NCI-H82 treated with DMSO at 0.1 percent for 48 hours (cell line): ENCODE measurements around the gene ZBP1.

Experiments
- DNase-seq: peaks from one replicate; lab custom pipeline; 2025; ENCODE audit not compliant: unreplicated experiment; lab: John Stamatoyannopoulos, UW

Gene ZBP1

DNA sequence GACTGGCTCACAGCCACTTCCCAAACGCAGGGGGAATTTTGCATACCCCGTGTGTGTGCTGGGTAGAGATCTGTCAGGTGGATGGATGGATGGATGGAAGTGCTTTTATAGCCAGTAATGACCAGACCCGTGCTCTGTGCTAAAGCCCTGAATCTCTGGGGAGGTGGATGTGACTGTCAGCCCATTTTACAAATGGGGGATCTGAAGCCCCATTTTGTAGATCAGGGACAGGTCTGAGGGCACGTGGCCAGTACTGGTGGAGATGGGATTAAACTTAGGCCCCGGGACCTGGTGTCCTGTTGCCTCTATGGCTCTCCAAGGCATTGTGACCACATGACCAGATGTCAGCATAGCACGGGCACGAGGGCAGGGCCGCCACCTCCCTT lies 38.2 kb upstream of the ZBP1 start:
- DNase-seq: no peak

DNA sequence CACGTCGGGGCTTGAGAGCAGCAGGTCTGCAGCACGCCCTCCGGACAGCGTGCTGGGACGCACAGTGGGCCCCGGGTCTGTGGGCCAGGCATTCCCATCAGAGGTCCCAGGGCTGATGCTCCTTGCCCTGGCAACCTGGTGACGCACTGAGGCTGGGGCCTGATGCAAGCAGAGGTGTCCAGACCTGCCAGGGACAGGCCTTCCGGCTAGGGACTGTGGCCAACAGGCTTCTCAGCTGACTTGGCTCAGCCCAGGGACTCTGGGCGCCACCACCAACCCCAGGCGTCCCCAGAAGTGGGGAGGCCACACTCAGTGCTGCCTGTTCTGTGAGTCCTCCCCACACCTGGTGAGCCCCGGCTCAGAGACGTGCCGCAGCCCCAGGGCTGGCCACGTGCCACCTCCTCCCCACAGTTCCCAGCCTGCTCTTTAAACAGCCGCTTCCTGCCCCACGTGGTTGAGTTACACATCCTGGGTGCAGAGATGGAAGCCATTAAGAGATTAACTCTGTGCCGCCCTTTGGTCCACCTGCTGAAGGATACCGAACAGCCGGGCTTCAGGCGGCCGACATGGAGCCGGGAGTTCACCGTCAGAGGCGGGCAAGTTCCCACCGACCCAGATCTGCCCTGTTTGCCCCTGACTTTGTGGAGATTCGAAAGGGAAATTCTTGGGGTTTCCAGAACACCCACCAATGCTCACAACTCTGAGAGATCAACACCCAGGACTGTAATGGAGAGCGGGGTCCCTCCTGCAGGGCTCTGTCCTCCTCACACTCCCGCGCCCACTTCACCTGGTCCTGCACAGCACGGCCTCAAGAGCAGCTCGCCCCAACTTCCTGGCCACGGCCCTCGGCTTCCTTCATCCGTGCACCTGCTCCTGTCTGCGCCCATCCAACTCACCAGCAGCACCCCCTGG lies 37.6 kb upstream of the ZBP1 start:
- no peak for DNase-seq

DNA sequence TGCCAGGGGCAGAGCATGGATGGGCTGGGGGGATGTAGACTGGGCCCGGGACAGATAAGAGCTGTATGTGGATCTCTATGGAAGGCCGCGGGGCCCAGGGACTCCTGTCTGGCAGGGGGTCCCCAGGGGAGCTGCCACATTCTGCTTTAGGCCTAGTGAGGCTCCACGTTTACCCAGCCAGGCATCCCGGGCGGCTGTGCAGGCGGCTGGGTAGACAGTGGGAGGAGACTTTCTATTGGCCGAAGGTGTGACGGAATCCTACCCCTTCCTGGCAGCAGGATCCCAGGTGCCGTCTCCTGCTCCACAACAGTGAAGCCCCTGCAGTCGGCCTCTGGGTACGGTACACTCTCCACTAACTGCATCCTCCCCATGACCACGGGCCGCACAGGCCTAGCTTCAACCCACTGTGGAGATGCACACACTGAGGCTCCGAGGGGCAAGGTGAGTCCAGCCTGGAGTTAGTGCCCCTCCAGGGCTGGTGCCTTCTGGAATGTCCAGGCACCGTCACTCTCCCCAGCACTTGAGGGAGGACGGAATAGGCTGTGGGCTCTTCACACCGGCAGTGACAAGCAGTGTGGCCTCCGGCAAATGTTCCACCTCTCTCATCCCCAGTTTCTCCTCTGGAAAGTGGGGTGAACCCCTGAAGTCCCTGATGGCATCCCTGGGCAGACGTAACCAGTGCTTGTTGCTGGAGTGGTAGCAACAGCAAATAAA lies 36.8 kb upstream of the ZBP1 start:
- no peak for DNase-seq

DNA sequence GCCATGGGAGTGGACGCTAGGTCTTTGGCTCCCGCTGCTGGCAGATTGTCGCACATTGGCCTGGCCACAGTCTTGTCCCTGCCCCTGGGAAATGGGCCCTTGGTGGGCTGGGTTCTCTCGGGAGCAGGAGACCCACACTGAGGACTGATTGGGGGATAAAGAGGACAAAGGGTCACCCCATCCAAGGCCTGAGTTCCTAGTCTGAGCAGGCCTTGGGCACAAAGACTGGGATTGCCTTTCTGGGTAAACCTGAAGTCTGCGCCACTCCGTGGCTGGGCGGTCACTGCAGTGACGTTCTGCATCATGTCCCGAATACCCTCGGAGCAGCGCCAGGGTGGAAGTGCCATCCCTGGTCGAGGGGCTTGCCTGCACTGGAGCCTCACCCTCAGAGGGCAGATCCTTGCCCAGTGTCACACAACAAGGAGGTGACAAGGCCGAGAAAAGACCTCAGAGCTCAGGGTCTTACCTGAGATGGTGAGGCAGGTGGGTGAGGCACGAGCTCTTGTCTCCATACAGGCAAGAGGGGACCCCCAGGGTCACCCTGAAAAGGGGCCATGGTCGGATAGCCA lies 36.1 kb upstream of the ZBP1 start:
- no peak for DNase-seq

DNA sequence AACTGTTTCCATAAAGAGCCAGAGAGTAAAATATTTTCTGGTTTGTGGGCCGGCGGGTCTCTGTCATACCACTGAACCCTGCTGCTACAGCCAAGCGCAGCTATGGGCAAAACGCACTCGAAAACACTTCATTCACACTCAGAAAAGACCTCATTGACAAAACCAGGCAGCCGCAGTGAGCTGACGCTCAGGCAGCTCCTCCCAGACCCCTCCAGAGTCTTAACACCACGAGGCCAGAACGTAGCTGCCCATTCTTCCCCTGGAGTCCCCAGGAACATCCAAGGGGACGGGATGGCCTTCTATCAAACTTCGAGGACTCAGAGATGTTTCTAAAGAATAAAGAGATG lies 35.6 kb upstream of the ZBP1 start:
- no peak for DNase-seq

DNA sequence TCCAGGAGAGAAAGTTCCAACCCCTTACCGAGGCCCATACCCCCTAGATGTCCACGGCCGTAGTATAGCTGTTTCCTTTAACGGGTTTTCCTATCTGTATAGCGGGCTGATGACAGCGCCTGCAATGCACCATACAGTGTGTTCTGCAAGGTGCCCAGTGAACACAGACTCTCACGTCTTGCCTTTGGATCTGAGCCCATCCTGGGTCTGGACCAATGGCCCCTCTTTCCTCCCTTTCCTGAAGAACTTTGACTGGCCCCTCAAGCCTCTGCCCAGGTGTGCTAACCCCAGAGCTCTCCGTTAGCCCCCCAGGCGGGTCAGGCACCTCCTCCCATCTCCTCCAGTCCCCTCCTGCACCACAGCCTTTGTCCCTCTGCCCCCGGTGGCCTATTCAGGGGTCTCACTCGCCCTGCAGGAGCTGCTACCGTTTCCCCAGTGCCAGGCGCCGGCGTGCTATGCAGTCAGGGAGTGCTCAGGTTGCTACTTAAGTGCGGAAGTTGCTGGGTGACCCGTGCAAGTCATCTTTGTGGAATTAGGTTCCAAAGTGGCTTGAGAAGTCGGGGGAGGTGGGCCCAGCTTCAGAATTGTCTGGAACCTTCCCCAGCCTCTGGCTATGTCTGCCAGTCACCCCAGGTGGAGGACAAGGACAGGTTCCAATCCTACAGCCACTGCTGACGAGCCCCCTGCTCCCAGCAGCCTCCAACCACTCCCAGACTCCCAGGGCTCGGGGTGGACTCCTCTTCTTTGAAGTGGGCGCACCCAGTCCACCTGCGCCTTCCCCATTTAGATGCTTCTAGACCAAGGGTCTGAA lies 35.0 kb upstream of the ZBP1 start:
- no peak for DNase-seq

DNA sequence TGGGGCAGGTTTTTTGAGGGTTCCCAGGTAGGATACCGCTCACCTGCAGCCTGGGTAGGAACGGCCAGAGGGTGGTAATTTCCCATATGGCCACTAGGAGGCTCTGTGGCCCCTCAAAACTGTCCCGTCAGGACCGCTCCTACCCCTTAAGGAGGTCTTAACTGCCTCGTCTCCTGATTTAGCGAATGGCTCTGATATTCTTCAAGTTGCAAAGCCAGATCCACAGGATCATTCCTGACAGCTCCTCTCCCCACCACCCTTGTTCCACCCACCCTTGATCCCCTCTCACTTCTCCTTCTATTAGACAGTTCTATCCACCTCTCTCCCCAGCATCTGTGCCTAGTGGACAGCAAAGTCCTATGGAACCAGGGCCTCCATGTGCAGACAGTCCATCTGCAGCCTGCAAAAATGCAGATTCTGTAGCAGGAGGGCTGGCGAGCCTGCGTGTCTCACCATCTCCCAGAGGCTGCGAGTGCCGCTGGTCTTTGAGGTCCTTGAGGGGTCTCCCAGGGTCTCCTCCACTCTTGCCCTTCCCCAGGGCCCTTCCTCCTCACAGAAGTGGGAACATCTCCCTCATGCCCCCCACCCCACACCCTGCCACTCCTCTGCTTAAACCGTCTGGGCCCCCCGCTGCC lies 34.3 kb upstream of the ZBP1 start:
- peak; percentile 47 for DNase-seq

DNA sequence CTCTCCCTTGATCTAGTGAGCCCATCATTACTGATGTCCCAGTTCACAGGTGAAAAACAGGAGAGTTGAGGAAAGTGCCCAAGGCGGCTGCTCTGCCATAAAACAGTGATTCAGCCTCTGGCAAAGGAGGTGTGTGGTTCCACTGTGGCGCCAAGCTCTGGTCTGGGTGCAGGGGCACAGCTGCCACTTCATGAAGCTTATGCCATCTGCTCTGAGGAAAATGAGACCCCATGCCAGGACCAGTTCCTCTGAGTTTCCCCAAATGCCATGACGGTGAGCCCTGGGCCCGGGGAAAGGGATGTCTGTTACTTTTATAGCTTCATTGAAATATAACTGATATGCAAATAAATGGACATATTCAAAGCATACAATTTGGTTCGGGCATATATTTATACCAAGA lies 33.7 kb upstream of the ZBP1 start:
- no peak for DNase-seq

DNA sequence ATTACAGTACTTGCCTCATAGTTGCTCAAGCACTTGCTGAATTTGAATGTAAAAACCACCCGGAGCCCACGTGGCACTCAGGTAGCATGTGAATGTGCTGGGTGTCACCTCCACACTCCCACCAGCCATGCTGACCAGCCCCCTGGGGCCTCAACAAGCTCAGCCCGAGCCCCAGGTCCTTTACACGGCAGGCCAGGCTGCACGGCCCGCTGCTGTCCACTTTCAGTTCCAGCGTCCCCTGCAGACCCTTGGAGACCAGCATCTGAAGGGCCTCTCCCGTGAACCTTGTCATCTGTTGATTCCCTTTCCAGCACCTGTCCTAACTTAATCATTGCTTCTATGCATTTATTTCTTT lies 33.3 kb upstream of the ZBP1 start:
- DNase-seq: no peak

DNA sequence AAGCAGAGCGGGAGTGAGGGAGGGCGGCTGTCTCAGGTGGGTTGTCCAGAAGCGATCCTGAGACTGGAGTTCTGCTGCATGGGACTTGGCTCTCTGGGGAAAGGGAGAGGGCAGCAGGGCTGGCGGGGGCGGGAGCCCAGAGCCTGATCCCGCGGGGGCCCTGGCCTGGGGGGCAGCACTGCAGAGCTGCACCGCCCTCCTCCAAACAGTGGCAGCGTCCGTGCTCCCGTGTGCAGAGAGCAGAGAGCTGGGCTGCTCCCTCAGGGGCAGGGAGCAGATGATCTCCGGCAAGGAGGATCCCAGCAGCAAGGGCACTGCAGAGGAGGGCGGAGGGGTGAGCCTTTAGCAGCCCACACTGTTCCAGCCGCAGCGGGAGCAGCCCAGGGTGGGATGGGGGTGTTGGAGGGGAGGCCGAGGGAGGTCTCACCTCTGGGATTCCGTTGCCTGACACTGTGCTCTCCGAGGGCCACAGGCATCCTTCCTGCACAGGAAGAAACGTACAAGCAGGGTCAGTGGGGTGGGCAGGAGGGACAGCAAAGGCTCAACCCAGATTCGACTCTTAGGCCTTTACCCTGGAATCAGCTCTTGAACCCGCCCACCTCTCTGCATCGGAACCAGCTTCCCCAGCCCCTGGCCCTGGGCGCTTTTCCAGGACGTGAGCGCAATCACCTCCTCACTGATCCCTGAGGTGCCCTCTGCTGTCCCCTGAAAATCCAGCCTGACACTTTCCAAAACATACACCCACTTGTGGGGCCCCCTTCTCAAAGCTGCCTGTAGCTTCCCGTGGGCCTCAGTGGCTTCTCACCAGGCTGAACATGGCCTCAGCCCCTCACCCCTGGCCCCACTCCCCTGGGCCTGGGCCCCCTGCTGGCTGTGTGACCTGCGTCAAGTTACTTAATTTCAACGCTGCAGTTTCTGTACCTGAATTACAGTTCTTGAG lies 32.6 kb upstream of the ZBP1 start:
- DNase-seq: no peak

DNA sequence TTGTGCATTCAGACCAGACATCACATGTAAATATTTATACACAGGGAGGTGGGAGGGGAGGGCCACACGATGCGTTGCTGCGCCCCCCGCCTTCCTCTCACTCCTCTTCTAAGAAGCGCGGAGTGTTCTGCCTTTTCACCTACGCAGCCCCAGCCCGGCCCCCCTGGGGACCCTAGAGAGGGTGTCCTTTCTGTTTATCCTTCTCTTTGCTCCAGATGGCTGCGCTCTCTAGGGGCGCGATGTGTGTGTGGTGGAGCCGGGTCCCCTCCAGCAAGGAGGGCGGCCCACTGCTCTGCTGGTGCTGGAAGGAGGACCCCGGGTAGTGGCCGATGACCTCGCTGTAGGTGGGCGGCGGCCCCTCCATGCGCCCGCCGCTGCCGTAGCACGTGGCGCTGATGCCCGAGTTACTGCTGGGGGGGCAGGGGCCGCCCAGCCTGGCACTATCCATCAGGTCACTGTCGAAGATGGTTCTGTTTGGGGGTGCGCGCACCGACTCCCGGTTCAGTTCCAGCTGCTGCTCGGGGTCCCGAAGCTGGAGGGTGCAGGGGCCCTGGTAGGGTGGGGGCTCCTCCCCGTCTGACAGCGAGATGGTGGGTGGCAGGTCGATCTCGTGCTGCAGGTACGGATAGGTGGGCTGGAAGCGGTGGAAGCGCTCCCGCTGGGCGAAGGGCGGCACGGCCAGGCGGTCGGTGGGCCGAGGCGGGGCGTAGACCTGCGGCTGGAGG lies 31.8 kb upstream of the ZBP1 start:
- no peak for DNase-seq

DNA sequence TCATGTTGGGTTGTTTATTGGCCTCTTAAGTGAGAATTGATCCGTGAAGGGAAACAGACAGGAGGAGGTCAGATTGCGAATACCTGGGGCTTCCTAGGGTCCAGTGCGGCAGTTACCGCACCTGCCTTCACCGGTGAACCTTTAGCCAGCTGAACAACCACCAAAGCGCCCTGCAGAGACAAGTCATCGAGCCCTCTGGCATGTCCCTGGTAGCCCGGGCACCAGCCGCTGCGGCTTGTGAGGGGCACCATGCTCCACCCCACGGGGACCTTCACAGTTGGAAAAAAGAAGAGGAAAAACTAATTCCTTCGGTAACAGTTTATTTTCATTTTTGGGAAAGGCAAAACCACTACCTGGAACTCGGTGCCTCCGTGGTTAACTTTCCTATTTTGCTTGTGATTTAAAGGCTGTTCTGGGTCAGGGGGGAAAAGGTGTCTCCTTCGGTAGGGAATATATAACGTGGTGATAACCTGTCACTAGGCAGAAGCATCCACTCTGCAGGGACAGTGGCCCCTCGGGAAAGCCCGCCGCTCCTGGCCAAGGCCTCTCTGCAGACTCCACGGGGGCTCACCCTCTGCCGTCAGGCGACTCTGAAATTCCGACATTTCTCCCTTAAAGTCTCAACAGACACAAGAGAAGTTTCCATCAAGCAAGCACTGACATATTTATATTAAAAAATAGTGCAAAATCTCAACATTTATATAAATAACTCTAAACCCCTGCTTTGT lies 30.7 kb upstream of the ZBP1 start:
- no peak for DNase-seq

DNA sequence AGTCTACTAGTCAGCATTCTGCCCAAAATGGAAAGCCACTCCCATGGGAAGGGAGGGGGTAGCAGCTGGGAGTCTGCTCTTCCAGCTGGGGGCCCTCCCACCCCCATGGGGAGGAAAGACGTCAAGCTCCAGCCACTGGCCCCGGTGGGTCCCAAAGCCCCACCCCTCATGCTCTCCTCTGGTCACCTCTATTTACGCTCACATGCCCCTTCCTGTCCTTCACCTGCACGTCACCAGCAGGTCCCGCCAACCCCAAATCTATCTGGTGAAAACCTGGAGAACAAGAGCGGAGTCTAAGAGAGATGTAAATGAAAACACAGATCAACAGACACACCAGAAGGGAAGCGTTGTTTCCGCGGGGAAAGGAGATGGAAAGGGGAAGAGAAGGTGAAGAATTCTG lies 30.0 kb upstream of the ZBP1 start:
- DNase-seq: no peak

DNA sequence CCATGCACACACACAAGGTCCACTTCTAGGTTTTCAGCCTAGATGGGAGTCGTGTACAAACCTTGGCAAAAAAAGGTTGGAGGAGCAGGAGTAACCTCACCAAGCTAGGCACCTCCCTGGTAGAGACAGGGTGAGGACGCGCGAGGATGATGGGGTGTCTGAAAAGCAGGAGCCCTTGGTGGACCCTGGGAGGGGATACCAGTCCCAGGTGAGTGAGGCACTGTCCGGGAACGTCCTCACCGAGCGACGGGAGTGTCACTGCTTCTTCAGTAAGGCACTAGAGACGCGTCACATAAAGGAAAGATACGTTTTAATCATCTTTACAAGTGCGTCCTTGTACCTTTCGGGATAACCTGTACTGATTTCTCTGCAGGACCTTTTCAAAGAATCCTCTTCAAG lies 29.4 kb upstream of the ZBP1 start:
- no peak for DNase-seq

DNA sequence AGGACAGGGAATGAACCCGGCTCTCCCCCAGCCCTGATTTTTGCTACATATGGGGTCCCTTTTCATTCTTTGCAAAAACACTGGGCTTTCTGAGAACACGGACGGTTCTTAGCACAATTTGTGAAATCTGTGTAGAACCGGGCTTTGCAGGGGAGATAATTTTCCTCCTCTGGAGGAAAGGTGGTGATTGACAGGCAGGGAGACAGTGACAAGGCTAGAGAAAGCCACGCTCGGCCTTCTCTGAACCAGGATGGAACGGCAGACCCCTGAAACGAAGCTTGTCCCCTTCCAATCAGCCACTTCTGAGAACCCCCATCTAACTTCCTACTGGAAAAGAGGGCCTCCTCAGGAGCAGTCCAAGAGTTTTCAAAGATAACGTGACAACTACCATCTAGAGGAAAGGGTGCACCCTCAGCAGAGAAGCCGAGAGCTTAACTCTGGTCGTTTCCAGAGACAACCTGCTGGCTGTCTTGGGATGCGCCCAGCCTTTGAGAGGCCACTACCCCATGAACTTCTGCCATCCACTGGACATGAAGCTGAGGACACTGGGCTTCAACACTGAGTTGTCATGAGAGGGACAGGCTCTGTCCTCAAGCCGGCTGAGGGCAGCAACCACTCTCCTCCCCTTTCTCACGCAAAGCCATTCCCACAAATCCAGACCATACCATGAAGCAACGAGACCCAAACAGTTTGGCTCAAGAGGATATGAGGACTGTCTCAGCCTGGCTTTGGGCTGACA lies 28.8 kb upstream of the ZBP1 start:
- no peak for DNase-seq

DNA sequence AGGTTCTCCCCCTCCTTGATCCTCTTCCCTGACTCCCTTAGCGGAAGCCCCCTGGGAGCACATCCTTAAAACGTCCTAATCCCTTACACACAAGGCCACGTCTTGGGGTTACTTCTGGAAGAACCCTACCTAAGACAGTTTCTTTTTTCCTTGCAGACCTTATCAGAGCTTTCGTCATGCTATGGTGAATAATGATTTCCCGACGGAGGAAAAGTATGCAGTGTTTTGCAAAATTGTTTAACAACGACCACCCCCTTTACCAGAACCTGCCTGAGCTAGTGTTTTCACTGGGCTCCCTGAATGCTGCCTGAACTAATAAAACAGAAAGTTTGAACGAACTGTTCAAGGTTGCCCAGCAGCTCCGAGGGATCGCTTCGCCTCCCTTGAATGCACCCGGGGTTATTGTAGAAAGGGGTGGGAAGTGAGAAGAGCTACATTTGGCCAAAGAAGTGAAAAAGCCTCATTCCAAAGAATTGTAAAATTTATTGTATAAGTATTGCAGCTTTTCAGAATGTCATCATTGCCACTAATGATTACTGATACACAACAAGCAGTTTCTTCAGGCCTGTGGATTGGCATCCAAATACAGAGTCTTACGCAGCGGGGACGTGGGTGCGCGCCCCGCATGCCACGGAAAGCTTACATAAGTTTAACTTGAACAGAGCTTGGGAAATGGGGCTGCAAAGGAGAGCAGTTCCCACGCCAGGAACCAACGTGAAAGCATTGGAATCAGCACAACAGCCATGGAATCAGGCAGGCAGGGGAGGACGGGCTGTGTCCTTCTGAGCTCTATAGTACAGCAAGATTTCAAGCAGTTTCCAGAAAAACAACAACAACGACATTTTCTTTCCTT lies 27.9 kb upstream of the ZBP1 start:
- DNase-seq: no peak
